ENCODE measurements around the gene PSKH1.
"Not testable (repeated sequence)": the region's sequence is repeated elsewhere in the genome, so short reads cannot be mapped to it uniquely, and the experiment has no call there.

Gene PSKH1

DNA sequence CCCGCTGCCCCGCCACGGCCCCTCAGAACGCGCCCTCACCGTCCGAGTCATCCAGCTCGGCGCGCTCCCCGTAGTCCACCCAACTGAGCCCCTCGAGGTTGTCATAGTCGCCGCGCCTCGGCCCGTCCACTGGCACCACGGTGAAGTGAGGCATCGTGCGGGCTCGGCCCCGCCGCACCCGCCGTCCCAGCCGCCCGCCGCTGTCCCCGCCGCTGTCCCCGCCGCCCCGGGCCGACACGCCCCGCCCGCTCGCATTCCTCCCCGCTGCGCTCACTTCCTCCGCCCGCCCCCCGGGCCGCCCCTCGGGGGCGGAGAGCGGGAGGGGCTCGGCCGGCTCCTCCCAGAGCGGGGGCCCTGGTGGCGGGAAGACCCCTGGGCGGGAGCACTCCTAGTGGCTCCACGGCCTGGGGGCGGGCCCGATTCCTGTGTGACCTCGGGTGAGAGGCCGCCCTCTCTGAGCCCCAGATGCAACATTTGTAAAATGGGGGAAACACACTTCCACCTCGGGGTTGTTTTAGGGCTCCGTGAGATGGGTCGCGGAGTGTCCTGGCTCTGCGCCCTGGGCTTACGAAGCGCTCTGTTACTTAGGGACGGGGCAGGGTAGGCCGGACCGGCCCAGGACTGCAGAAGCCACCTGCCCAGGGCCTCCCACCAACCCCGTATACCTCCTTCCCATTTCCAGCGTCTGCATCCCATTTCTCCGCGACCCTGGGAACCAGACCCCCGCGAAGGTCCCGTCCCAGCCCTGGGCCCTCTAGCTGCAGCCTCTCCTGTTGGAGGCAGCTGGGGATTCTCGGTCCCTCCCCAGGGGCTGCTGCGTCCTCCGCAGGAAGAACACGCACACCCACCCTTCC is 75.6 kb downstream of the PSKH1 start, which contains the start of gene SLC12A4:
Gene SLC12A4, minus strand, starts transcription at position 238 of the 854 bp plus-strand sequence. Its CDS starts 84 bp downstream, at position 154.
- H3K4me3 ChIP-seq (ENCODE audit: low read depth in 1 of 2, low read length in 2 of 2): peak within 1 kb of the TSS; percentile 97 to 98
- no peaks in the 10 kb centered on the region for H3K9me3 ChIP-seq (ENCODE audit: low read length)
- H3K9ac ChIP-seq (ENCODE audit: low read length): peak within 1 kb of the TSS; percentile 98
- no peaks in the 10 kb centered on the region for H3K36me3 ChIP-seq (ENCODE audit: insufficient read depth, low read length)
- H3K27me3 ChIP-seq (ENCODE audit: control insufficient read depth in 1 of 2, insufficient read depth in 2 of 2, low read length in 2 of 2): no peaks in the 10 kb centered on the region
- H3K27ac ChIP-seq (ENCODE audit: low read depth, low read length): peak within 1 kb of the TSS; percentile 96
- peaks cover 38% of the 10 kb centered on the region for H3K4me1 ChIP-seq (ENCODE audit: insufficient read depth, low read length)

- Histone ChIP-seq H3K36me3 (ENCODE audit: insufficient read depth, low read length) (no peaks in the 10 kb centered on the region), H3K27me3 (ENCODE audit: control insufficient read depth in 1 of 2, insufficient read depth in 2 of 2, low read length in 2 of 2) (no peaks in the 10 kb centered on the region), H3K4me3 (ENCODE audit: low read depth in 1 of 2, low read length in 2 of 2) (peak overlapping the region; percentile 89 to 97), H3K9me3 (ENCODE audit: low read length) (no peaks in the 10 kb centered on the region), H3K9ac (ENCODE audit: low read length) (peak overlapping the region; percentile 78), H3K27ac (ENCODE audit: low read depth, low read length) (peak overlapping the region; percentile 96), H3K4me1 (ENCODE audit: insufficient read depth, low read length) (peaks cover 30% of the 10 kb centered on the region)
These were observed 76.4 kb downstream of the PSKH1 start for GRCh38 chr16:67969254-67970039.

- Histone ChIP-seq H3K4me3 (ENCODE audit: low read depth in 1 of 2, low read length in 2 of 2) (no peak overlapping the region), H3K9me3 (ENCODE audit: low read length) (no peaks in the 10 kb centered on the region)
These were observed 78.1 kb downstream of the PSKH1 start for GRCh38 chr16:67971111-67971510.

DNA sequence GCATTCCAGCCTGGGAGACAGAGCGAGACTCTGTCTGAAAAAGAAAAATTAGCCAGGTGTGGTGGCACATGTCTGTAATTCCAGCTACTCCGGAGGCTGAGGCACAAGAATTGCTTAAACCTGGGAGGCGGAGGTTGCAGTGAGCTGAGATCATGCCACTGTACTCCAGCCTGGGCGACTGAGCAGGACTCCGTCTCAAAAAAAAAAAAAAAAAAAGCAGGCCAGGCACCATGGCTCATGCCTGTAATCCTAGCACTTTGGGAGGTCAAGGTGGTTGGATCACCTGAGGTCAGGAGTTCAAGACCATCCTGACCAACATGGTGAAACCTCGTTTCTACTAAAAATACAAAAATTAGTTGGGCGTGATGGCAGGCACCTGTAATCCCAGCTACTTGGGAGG is 79.2 kb downstream of the PSKH1 start:
- not testable (repeated sequence) for H3K36me3 ChIP-seq (ENCODE audit: insufficient read depth, low read length); H3K4me3 ChIP-seq (ENCODE audit: low read depth in 1 of 2, low read length in 2 of 2); H3K27me3 ChIP-seq (ENCODE audit: control insufficient read depth in 1 of 2, insufficient read depth in 2 of 2, low read length in 2 of 2); H3K4me1 ChIP-seq (ENCODE audit: insufficient read depth, low read length); H3K9ac ChIP-seq (ENCODE audit: low read length); H3K9me3 ChIP-seq (ENCODE audit: low read length); H3K27ac ChIP-seq (ENCODE audit: low read depth, low read length)

More at GRCh38 chr16:67971111-67971510, 78.1 kb downstream of the PSKH1 start:
- H3K27me3 ChIP-seq (ENCODE audit: control insufficient read depth in 1 of 2, insufficient read depth in 2 of 2, low read length in 2 of 2): no peaks in the 10 kb centered on the region
- H3K36me3 ChIP-seq (ENCODE audit: insufficient read depth, low read length): no peaks in the 10 kb centered on the region
- H3K9ac ChIP-seq (ENCODE audit: low read length): no peak overlapping the region
- peaks cover 13% of the 10 kb centered on the region for H3K4me1 ChIP-seq (ENCODE audit: insufficient read depth, low read length)
- H3K27ac ChIP-seq (ENCODE audit: low read depth, low read length): no peak overlapping the region

GRCh38 chr16:67975321-67976105 is 82.5 kb downstream of the PSKH1 start:
- Histone ChIP-seq H3K4me1 (ENCODE audit: insufficient read depth, low read length) (no peaks in the 10 kb centered on the region), H3K9me3 (ENCODE audit: low read length) (no peaks in the 10 kb centered on the region), H3K9ac (ENCODE audit: low read length) (no peak overlapping the region), H3K27ac (ENCODE audit: low read depth, low read length) (no peak overlapping the region), H3K4me3 (ENCODE audit: low read depth in 1 of 2, low read length in 2 of 2) (no peak overlapping the region), H3K36me3 (ENCODE audit: insufficient read depth, low read length) (no peaks in the 10 kb centered on the region), H3K27me3 (ENCODE audit: control insufficient read depth in 1 of 2, insufficient read depth in 2 of 2, low read length in 2 of 2) (peaks cover 0 to 11% of the 10 kb centered on the region in 2 donors)

DNA sequence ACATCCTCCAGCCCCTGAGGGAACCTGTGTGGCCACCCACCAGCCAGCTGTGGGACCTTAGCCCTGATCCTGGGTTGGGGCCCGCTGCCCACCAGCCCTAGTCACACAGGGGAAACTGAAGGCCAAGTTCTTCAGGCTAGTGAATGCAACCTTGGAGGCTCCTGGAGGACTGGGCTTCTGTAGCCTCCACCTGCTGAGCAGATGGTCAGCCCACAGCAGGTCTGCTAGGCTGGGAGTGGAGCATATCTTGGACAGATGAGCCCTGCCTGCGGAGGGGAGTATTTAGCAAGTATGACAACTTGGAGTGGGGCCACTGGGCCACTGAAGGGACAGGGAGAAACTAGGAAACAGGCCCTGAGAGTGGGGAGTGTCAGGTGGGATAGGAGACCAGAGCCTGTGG is 83.2 kb downstream of the PSKH1 start:
- no peaks in the 10 kb centered on the region for H3K36me3 ChIP-seq (ENCODE audit: insufficient read depth, low read length)
- H3K9me3 ChIP-seq (ENCODE audit: low read length): no peaks in the 10 kb centered on the region
- H3K4me3 ChIP-seq (ENCODE audit: low read depth in 1 of 2, low read length in 2 of 2): no peak overlapping the region
- H3K27ac ChIP-seq (ENCODE audit: low read depth, low read length): no peak overlapping the region
- no peaks in the 10 kb centered on the region for H3K4me1 ChIP-seq (ENCODE audit: insufficient read depth, low read length)
- H3K27me3 ChIP-seq (ENCODE audit: control insufficient read depth in 1 of 2, insufficient read depth in 2 of 2, low read length in 2 of 2): peaks cover 0 to 11% of the 10 kb centered on the region in 2 donors
- no peak overlapping the region for H3K9ac ChIP-seq (ENCODE audit: low read length)

- H3K9me3 ChIP-seq (ENCODE audit: low read length): no peaks in the 10 kb centered on the region
- H3K9ac ChIP-seq (ENCODE audit: low read length): no peak overlapping the region
- no peak overlapping the region for H3K27ac ChIP-seq (ENCODE audit: low read depth, low read length)
- H3K4me3 ChIP-seq (ENCODE audit: low read depth in 1 of 2, low read length in 2 of 2): no peak overlapping the region
- H3K4me1 ChIP-seq (ENCODE audit: insufficient read depth, low read length): no peaks in the 10 kb centered on the region
- H3K27me3 ChIP-seq (ENCODE audit: control insufficient read depth in 1 of 2, insufficient read depth in 2 of 2, low read length in 2 of 2): peaks cover 0 to 11% of the 10 kb centered on the region in 2 donors
- no peaks in the 10 kb centered on the region for H3K36me3 ChIP-seq (ENCODE audit: insufficient read depth, low read length)
These were observed 84.0 kb downstream of the PSKH1 start for GRCh38 chr16:67977005-67977404.

DNA sequence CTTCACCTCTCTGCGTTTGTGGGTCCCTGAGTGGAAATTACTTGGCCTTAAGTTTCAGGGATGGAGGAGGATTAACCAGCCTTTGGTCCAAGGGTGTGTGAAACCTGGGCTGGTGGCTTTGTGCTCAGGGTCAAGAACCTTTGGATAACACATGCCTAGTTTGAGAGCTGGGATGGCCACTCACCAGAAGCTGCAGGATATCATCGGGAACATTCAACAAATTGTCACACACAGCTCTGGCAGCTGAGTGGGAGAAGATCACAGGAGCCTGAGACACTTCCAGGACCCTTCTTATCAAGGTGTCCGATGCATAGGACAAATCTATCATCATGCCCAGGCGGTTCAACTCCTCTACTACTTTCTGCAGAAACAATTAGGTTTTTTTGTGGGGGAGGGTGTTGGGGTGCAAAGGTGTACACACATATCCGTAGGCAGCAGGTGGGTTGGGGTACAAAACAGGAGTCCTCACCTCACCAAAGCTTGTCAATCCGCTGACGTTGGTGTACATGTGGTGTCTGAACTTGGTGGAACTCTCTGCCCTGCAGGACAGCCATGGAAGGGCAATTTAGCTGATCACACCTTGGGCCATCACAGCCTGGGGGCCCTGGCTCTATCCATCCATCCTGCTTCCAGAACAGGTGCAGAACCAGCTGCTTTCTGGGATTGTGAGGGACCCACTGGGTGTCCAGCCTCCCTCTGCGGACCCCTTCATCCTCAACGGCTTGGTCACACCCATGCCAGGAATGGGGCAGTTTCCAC is 84.6 kb downstream of the PSKH1 start:
- Histone ChIP-seq H3K9ac (ENCODE audit: low read length) (no peak overlapping the region), H3K4me1 (ENCODE audit: insufficient read depth, low read length) (no peaks in the 10 kb centered on the region), H3K4me3 (ENCODE audit: low read depth in 1 of 2, low read length in 2 of 2) (no peak overlapping the region), H3K27me3 (ENCODE audit: control insufficient read depth in 1 of 2, insufficient read depth in 2 of 2, low read length in 2 of 2) (peaks cover 0 to 11% of the 10 kb centered on the region in 2 donors), H3K9me3 (ENCODE audit: low read length) (no peaks in the 10 kb centered on the region), H3K27ac (ENCODE audit: low read depth, low read length) (no peak overlapping the region), H3K36me3 (ENCODE audit: insufficient read depth, low read length) (no peaks in the 10 kb centered on the region)

Data from muscle layer of colon (tissue), 2 donors.